ENCODE results near the gene ZEB2. TPM values are rescaled to one million over a fixed set of nuclear protein-coding genes. Genes with fewer than 3 reads are reported as not detected.
A peak's percentile ranks its signal among the peaks of the same experiment; 100 is the strongest.

ZEB2 gene
- total RNA-seq, 1 donor from 2014 or later, result 267 TPM

DNA sequence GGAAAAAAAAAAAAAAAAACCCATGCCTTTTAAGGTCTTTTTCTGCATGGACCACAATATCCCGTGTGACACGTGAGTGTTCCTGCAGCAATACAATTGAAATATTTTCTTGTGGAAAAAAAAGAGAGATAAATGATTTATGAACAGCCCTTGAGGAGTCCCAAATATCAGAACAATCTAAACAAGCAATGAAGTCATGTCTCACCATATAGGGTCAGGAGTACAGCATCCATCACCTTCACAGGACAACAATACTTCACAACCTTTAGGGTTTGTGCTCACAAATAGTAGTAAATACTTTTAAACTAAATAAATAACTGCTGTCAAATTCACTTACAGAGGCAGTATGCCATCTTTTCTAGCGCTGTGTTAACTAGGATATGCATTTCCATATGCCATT, 87.9 kb downstream of the ZEB2 start:
- FAIRE-seq, result no peak
- no peak for DNase-seq (ENCODE audit: low spot score in 2 of 2)

GRCh38 chr2:144431392-144431783, 88.5 kb downstream of the ZEB2 start:
- no peak for DNase-seq (ENCODE audit: low spot score in 2 of 2)
- FAIRE-seq, result no peak

DNA sequence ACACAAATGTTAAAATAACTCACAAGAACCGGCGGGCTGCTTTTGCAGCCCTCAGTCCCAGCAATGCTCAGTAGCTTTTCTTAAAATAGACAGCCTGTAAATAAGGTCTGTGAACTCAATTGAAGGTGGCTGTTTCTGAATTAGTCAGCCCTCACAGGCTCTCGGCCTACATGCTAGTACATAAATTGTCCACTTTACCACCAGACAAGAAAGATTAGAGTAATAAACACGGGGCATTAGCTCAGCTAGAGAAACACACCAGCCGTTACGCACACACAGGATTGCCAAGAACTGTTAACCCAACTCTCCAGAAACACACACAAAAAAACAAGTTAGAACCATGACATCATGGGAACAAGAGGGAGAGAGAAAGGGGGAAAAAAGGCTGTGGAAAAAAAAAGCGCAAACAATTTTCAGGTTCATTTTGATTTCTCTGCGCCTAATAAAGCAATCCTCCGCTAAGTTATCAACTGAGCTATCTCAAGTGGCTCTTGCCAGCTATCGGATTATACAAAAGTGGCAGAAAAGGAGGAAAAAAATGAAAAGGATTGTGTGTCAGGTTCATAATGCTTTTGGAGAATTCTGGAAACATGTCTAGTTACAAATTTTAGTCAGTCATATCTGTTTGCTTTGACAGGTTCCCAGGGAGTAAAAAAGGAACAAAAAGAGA, 89.1 kb downstream of the ZEB2 start:
- no peak for FAIRE-seq
- DNase-seq (ENCODE audit: low spot score in 2 of 2), result no peak

- DNase-seq (ENCODE audit: low spot score in 2 of 2), result no peak
- no peak for FAIRE-seq
These were observed 90.4 kb downstream of the ZEB2 start for GRCh38 chr2:144429396-144430112.

GRCh38 chr2:144426981-144427479, 92.9 kb downstream of the ZEB2 start:
- no peak for FAIRE-seq
- no peak for DNase-seq (ENCODE audit: low spot score in 2 of 2)

GRCh38 chr2:144426355-144426754, 93.6 kb downstream of the ZEB2 start:
- DNase-seq (ENCODE audit: low spot score in 2 of 2) (no peak), FAIRE-seq (no peak)

DNA sequence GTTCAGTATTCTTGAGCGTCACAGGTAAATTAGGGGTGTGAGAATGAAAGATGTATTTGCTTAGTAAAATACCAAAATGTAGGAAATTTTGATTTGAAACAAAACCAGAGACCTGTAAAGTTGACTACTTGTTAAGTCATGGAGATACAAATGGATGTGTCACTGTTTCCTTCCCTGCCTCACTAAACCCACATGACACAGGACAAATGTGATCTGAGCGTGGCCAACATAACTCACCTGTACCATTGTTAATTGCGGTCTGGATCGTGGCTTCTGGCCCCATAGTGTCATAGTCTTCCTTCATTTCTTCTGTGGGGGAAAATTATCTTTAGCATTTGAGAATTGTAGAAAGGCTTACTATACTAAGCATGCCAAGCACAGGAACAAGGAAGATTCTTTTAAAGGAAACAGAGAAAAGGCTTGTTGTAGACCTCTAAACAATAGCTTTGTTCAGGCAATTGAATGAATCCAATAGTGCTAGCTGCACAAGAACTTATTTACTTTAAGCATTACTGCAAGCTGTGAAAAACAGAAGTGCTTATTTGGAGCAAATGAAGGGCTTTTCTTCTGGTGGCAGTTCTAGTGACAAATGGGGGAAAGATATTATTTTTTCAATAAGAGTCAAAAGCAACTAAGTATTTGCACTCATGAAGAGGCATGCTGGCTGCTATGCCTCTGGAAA, 95.2 kb downstream of the ZEB2 start:
- FAIRE-seq, result peak; percentile 97
- DNase-seq (ENCODE audit: low spot score in 2 of 2), result no peak

GRCh38 chr2:144421606-144422510, 98.1 kb downstream of the ZEB2 start:
- DNase-seq (ENCODE audit: low spot score in 2 of 2) (no peak), FAIRE-seq (no peak)

- FAIRE-seq (no peak), DNase-seq (ENCODE audit: low spot score in 2 of 2) (no peak)
These were observed 100.7 kb downstream of the ZEB2 start for GRCh38 chr2:144419218-144419617.

DNA sequence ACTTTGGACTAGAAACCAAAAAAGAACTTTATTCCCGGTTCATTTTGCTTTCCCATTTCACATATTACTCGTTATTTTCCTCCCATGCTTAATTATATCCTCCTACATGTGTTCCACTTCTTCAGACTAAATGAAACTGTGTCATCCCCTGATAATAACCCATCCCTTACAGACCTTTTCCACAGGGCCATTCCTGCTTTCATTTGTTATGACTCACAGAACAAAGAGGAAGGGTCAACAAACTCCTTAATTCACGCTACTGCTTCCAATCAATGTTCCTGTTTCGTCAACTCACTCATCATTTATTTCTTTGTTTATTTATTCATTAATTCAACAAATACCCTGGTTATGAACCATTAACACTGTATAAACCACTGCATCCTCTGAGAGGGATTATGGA, 104.5 kb downstream of the ZEB2 start:
- FAIRE-seq (no peak), DNase-seq (ENCODE audit: low spot score in 2 of 2) (no peak)

DNA sequence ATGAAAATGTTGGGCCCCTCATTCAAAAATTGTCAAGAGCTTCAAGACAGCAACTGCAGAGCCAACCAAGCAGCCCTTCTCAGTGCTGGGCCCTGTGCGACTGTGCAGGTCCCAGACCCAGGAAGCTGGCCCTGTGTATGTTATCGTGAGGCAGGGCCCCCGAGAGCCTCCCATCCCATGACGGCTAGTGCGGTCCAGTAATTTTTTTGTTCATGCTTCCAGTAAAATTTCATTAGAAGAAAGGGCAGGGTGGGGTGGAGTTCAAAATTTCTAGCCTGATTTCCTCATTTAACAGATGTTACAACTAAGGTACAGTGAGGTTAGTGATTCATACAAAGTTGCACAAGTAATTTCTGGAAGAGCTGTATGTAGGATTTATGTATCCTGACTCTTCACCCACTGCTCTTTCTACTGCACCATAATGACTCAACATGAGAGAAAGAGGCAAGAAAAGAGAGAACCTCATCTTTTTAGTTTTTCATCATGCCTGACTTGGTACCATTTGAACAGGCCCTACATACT, 105.5 kb downstream of the ZEB2 start:
- DNase-seq (ENCODE audit: low spot score in 2 of 2) (no peak), FAIRE-seq (no peak)

DNA sequence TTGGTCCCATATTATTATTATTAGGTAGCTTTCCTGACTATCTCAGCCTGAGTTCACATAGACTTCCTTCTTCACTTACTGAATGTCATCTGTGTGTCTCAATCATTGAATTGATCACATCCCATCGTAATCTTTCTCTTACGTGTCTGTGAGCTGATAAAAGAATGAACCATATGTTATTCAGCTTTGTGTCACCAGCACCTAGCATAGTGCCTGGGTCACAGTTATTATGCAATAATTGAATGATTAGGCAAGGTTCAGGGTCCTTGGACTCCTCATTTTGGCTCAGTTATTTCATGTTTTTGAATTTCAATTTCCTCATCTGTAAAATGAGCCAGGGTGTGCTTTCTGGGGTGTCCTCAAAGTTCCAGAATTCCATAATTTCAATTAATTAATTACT, 107.2 kb downstream of the ZEB2 start:
- no peak for FAIRE-seq
- no peak for DNase-seq (ENCODE audit: low spot score in 2 of 2)

- DNase-seq (ENCODE audit: low spot score in 2 of 2) (no peak), FAIRE-seq (no peak)
These were observed 108.4 kb downstream of the ZEB2 start for GRCh38 chr2:144411473-144411872.

GRCh38 chr2:144409241-144409640, 110.7 kb downstream of the ZEB2 start:
- FAIRE-seq (no peak), DNase-seq (ENCODE audit: low spot score in 2 of 2) (no peak)

DNA sequence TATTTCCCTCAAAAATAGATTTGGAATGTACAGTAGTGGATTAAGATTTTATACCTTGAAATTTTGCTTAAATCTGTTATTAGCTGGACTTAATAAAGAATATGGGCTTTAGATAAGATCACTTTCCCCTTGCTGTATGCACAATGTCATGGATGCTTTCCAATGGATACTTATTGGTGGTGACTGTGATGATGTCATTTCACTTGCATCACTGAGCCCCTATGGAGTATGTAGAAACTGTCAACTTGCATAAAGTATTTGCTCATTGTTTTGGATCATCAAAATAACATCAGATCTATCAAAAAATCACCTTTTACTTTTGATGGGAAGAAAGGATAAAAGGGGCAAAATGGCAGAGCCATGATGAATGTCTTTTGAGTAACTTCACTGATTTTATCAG, 112.7 kb downstream of the ZEB2 start:
- FAIRE-seq, result no peak

GRCh38 chr2:144405982-144406788, 113.7 kb downstream of the ZEB2 start:
- DNase-seq (ENCODE audit: low spot score in 2 of 2) (no peak), FAIRE-seq (no peak)

More for the DNA sequence above, 112.7 kb downstream of the ZEB2 start:
- DNase-seq (ENCODE audit: low spot score in 2 of 2), result no peak

DNA sequence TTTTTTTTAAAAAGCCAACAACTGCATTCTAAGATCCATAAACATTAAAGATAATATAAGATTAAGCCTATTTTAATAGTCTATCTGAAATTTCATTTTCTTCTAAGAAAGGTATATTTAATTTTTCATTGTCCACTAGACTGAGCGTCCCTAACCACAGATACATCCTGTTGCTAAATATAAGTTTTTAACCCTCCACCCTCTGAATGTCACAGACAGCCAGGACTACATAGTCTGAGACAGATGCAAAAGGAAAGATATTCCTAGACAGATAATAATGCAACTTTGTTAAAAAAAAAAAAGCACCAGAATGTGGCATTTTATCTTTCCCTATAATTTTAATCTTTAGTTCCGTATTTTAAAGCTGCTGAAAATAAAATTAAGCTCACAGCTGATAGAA, 114.6 kb downstream of the ZEB2 start:
- no peak for DNase-seq (ENCODE audit: low spot score in 2 of 2)
- FAIRE-seq, result no peak

GRCh38 chr2:144404586-144405314, 115.2 kb downstream of the ZEB2 start:
- DNase-seq (ENCODE audit: low spot score in 2 of 2), result no peak
- FAIRE-seq, result no peak

- no peak for FAIRE-seq
These were observed 116.0 kb downstream of the ZEB2 start for GRCh38 chr2:144403933-144404332.

More at GRCh38 chr2:144403933-144404332, 116.0 kb downstream of the ZEB2 start:
- DNase-seq (ENCODE audit: low spot score in 2 of 2), result no peak
